Erythroblast (primary cell): ENCODE measurements around the gene USP22.

Source experiments
- DNase-seq, 2 experiments: peaks; one replicate each; lab custom pipeline; 2025; lab: John Stamatoyannopoulos, UW
- GATA1 ChIP-seq: IDR thresholded peaks from 2 replicates; pipeline ENCODE4 v1.6.1; 2011; ENCODE audit warnings: low read depth, mild to moderate bottlenecking, control low read depth, low read length, moderate library complexity
- POLR2A ChIP-seq: IDR thresholded peaks from 2 replicates; pipeline ENCODE4 v1.6.1; 2011; ENCODE audit warnings: mild to moderate bottlenecking, low read length

Gene USP22

GRCh38 chr17:21008160-21008915 is 34.5 kb downstream of the USP22 start:
- DNase-seq: no peak
- TF ChIP-seq GATA1 (no peak), POLR2A (no peak)

- no peak for DNase-seq
- TF ChIP-seq POLR2A: no peak
- TF ChIP-seq GATA1: no peak
Measured at GRCh38 chr17:21007646-21008045, 35.2 kb downstream of the USP22 start.

- no peak for DNase-seq
- no peak for TF ChIP-seq POLR2A
Measured at GRCh38 chr17:21005803-21006202, 37.0 kb downstream of the USP22 start.

- TF ChIP-seq POLR2A (no peak), GATA1 (no peak)
- DNase-seq: no peak
Measured at GRCh38 chr17:21005367-21005766, 37.4 kb downstream of the USP22 start.

- TF ChIP-seq POLR2A (no peak), GATA1 (no peak)
- no peak for DNase-seq
Measured at GRCh38 chr17:21004016-21004930, 38.5 kb downstream of the USP22 start.

GRCh38 chr17:21003007-21003621 is 39.7 kb downstream of the USP22 start:
- no peak for DNase-seq
- TF ChIP-seq POLR2A: no peak
- no peak for TF ChIP-seq GATA1

- no peak for TF ChIP-seq POLR2A
- TF ChIP-seq GATA1: no peak
- DNase-seq: no peak
Measured at GRCh38 chr17:21002309-21003006, 40.4 kb downstream of the USP22 start.

GRCh38 chr17:21001813-21002221 is 41.0 kb downstream of the USP22 start:
- DNase-seq: no peak
- TF ChIP-seq POLR2A (no peak), GATA1 (no peak)

- TF ChIP-seq GATA1 (no peak), POLR2A (no peak)
- DNase-seq: no peak
Measured at GRCh38 chr17:21001111-21001812, 41.5 kb downstream of the USP22 start.

GRCh38 chr17:20999841-21000532 is 42.8 kb downstream of the USP22 start:
- DNase-seq: no peak
- TF ChIP-seq POLR2A: no peak
- no peak for TF ChIP-seq GATA1

- DNase-seq: no peak
Measured at GRCh38 chr17:20999044-20999573, 43.7 kb downstream of the USP22 start.

GRCh38 chr17:20998571-20999043 is 44.2 kb downstream of the USP22 start:
- no peak for TF ChIP-seq GATA1
- TF ChIP-seq POLR2A: no peak
- DNase-seq: no peak

More at GRCh38 chr17:20999044-20999573, 43.7 kb downstream of the USP22 start:
- TF ChIP-seq GATA1: no peak
- no peak for TF ChIP-seq POLR2A
